Measurements from ENCODE around the gene TCF12.
"Not testable (repeated sequence)": the region's sequence is repeated elsewhere in the genome, so short reads cannot be mapped to it uniquely, and the experiment has no call there.

Gene TCF12

GRCh38 chr15:56978898-56979662, 60.6 kb downstream of the TCF12 start:
- no peak for DNase-seq (ENCODE audit: low read depth)

GRCh38 chr15:56980473-56980872, 62.0 kb downstream of the TCF12 start:
- DNase-seq (ENCODE audit: low read depth) = no peak

- DNase-seq (ENCODE audit: low read depth) = no peak
These were observed 62.7 kb downstream of the TCF12 start for GRCh38 chr15:56981160-56981559.

- DNase-seq (ENCODE audit: low read depth) = no peak
These were observed 64.5 kb downstream of the TCF12 start for GRCh38 chr15:56982987-56983386.

- DNase-seq (ENCODE audit: low read depth) = peak; percentile 33
These were observed 66.4 kb downstream of the TCF12 start for GRCh38 chr15:56984681-56985481.

- DNase-seq (ENCODE audit: low read depth) = no peak
These were observed 67.4 kb downstream of the TCF12 start for GRCh38 chr15:56985856-56986255.

GRCh38 chr15:56987286-56987685, 68.8 kb downstream of the TCF12 start:
- DNase-seq (ENCODE audit: low read depth) = no peak

- no peak for DNase-seq (ENCODE audit: low read depth)
These were observed 69.8 kb downstream of the TCF12 start for GRCh38 chr15:56988219-56988618.

- no peak for DNase-seq (ENCODE audit: low read depth)
These were observed 71.0 kb downstream of the TCF12 start for GRCh38 chr15:56989411-56989924.

- no peak for DNase-seq (ENCODE audit: low read depth)
These were observed 72.6 kb downstream of the TCF12 start for GRCh38 chr15:56991017-56991416.

- no peak for DNase-seq (ENCODE audit: low read depth)
These were observed 74.3 kb downstream of the TCF12 start for GRCh38 chr15:56992725-56993124.

- no peak for DNase-seq (ENCODE audit: low read depth)
These were observed 75.8 kb downstream of the TCF12 start for GRCh38 chr15:56994280-56994679.

- no peak for DNase-seq (ENCODE audit: low read depth)
These were observed 77.6 kb downstream of the TCF12 start for GRCh38 chr15:56996093-56996492.

- no peak for DNase-seq (ENCODE audit: low read depth)
These were observed 78.5 kb downstream of the TCF12 start for GRCh38 chr15:56996746-56997470.

- DNase-seq (ENCODE audit: low read depth) = peak; percentile 43
These were observed 85.0 kb downstream of the TCF12 start for GRCh38 chr15:57003418-57003817.

- DNase-seq (ENCODE audit: low read depth) = no peak
These were observed 86.8 kb downstream of the TCF12 start for GRCh38 chr15:57005244-57005643.

GRCh38 chr15:57007797-57008196, 89.4 kb downstream of the TCF12 start:
- not testable (repeated sequence) for DNase-seq (ENCODE audit: low read depth)

- DNase-seq (ENCODE audit: low read depth) = no peak
These were observed 92.3 kb downstream of the TCF12 start for GRCh38 chr15:57010724-57011123.

- no peak for DNase-seq (ENCODE audit: low read depth)
These were observed 94.1 kb downstream of the TCF12 start for GRCh38 chr15:57012556-57012955.

- not testable (repeated sequence) for DNase-seq (ENCODE audit: low read depth)
These were observed 96.5 kb downstream of the TCF12 start for GRCh38 chr15:57014896-57015295.

GRCh38 chr15:57015360-57015759, 96.9 kb downstream of the TCF12 start:
- no peak for DNase-seq (ENCODE audit: low read depth)

GRCh38 chr15:57015897-57016296, 97.5 kb downstream of the TCF12 start:
- no peak for DNase-seq (ENCODE audit: low read depth)

Data from GM04504 (cell line).